Ishikawa (cell line): ENCODE measurements around the gene CISD3.

Source experiments
- CEBPB ChIP-seq: IDR thresholded peaks from 2 replicates; pipeline ENCODE4 v1.6.1; 2012
- EGR1 ChIP-seq: IDR thresholded peaks from 2 replicates; pipeline ENCODE4 v1.6.1; 2012
- EP300 ChIP-seq: IDR thresholded peaks from 2 replicates; pipeline ENCODE4 v1.6.1; 2012; ENCODE audit warnings: borderline replicate concordance
- FOXM1 ChIP-seq: IDR thresholded peaks from 2 replicates; pipeline ENCODE4 v1.6.1; 2012; ENCODE audit warnings: low read depth, borderline replicate concordance
- MAX ChIP-seq: IDR thresholded peaks from 2 replicates; pipeline ENCODE4 v1.6.1; 2012
- RAD21 ChIP-seq: IDR thresholded peaks from 2 replicates; pipeline ENCODE4 v1.6.1; 2012; ENCODE audit warnings: low read depth
- REST ChIP-seq: IDR thresholded peaks from 2 replicates; pipeline ENCODE4 v1.6.1; 2012; ENCODE audit warnings: low read depth, mild to moderate bottlenecking
- TAF1 ChIP-seq: IDR thresholded peaks from 2 replicates; pipeline ENCODE4 v1.6.1; 2012; ENCODE audit warnings: low read depth, mild to moderate bottlenecking
- TCF12 ChIP-seq: IDR thresholded peaks from 2 replicates; pipeline ENCODE4 v1.6.1; 2012; ENCODE audit warnings: low read depth
- YY1 ChIP-seq: IDR thresholded peaks from 2 replicates; pipeline ENCODE4 v1.6.1; 2012; ENCODE audit warnings: low read depth
- ZBTB7A ChIP-seq: IDR thresholded peaks from 2 replicates; pipeline ENCODE4 v1.6.1; 2012; ENCODE audit warnings: low read depth

- no peak for TF ChIP-seq TAF1
- no peak for TF ChIP-seq REST
- TF ChIP-seq EP300, result no peak
- no peak for TF ChIP-seq EGR1
- 0 out of 2 replicates have a peak, but pooled peaks have one; percentile 16 for TF ChIP-seq MAX
- TF ChIP-seq FOXM1, result no peak
- no peak; the same call in 1 of the 2 replicates for TF ChIP-seq ZBTB7A
- no peak for TF ChIP-seq CEBPB
- no peak for TF ChIP-seq TCF12
- no peak for TF ChIP-seq YY1
- TF ChIP-seq RAD21, result no peak
These were observed 612 bp downstream of the CISD3 start for GRCh38 chr17:38730526-38731379.
